WTC11 (cell line): ENCODE results near the gene LSM2. TPM values are rescaled to one million over a fixed set of nuclear protein-coding genes. Genes with fewer than 3 reads are reported as not detected.
"Not testable (repeated sequence)": the region's sequence is repeated elsewhere in the genome, so short reads cannot be mapped to it uniquely, and the experiment has no call there.

Experiments used
- ATAC-seq: fragments of 200-7000 bp; cut with Tn5 transposase; 2 replicates; pipeline ENCODE4 v1.10.0; 2021; ENCODE audit warnings: mild to moderate bottlenecking, moderate library complexity
- CTCF ChIA-PET: fragments of 300-600 bp; sonication (Branson Sonifier 250); formaldehyde crosslinking; loops from one replicate; lab custom pipeline; 2021; ENCODE audit warnings: antibody characterized with exemption; lab: Charles Lee
- POLR2A ChIA-PET: fragments of 350-600 bp; sonication (Branson Sonifier 250); formaldehyde crosslinking; loops from one replicate; lab custom pipeline; 2021; ENCODE audit warnings: antibody characterized with exemption; lab: Charles Lee
- DNase-seq: peaks from one replicate; pipeline ENCODE4 v3.0.0; 2021; ENCODE audit warnings: low spot score
- H3K27ac Mint-ChIP-seq: 2 replicates; pipeline ENCODE4 v1.8.0; 2021; ENCODE audit warnings: mixed read lengths
- H3K27me3 Mint-ChIP-seq: 2 replicates; pipeline ENCODE4 v1.8.0; 2021; ENCODE audit warnings: low read depth, mild to moderate bottlenecking, moderate library complexity, mixed read lengths
- H3K36me3 Mint-ChIP-seq: 2 replicates; pipeline ENCODE4 v1.8.0; 2021; ENCODE audit warnings: mixed read lengths
- H3K4me1 Mint-ChIP-seq: 2 replicates; pipeline ENCODE4 v1.8.0; 2022; ENCODE audit warnings: mixed read lengths
- H3K4me3 Mint-ChIP-seq: 2 replicates; pipeline ENCODE4 v1.8.0; 2021; ENCODE audit warnings: mild to moderate bottlenecking, moderate library complexity, mixed read lengths
- H3K9me3 Mint-ChIP-seq: 2 replicates; pipeline ENCODE4 v1.8.0; 2021; ENCODE audit warnings: mixed read lengths
- ATF1 ChIP-seq: sonication (generic); formaldehyde crosslinking; IDR thresholded peaks from 2 replicates; pipeline ENCODE4 v1.8.1; 2023; ENCODE audit warnings: mild to moderate bottlenecking, moderate library complexity, missing genetic modification reagents
- ATF6 ChIP-seq: sonication (generic); formaldehyde crosslinking; IDR thresholded peaks from 2 replicates; pipeline ENCODE4 v1.8.1; 2023; ENCODE audit warnings: mild to moderate bottlenecking, missing genetic modification reagents
- EMX1 ChIP-seq: fragments of 250-450 bp; sonication (Bioruptor Pico); IDR thresholded peaks from 2 replicates; pipeline ENCODE4 v1.8.0; 2021; ENCODE audit warnings: mild to moderate bottlenecking
- ESRRA ChIP-seq: sonication (generic); formaldehyde crosslinking; IDR thresholded peaks from 2 replicates; pipeline ENCODE4 v1.8.1; 2022; ENCODE audit warnings: mild to moderate bottlenecking, missing genetic modification reagents, borderline replicate concordance
- ETV6 ChIP-seq: sonication (generic); formaldehyde crosslinking; IDR thresholded peaks from 2 replicates; pipeline ENCODE4 v1.8.1; 2022; ENCODE audit warnings: mild to moderate bottlenecking, missing genetic modification reagents
- GRHL2 ChIP-seq: fragments of 250-450 bp; sonication (Bioruptor Pico); IDR thresholded peaks from 2 replicates; pipeline ENCODE4 v1.8.0; 2022; ENCODE audit warnings: mild to moderate bottlenecking, moderate library complexity; ENCODE audit not compliant: insufficient replicate concordance, severe bottlenecking
- total RNA-seq: library from RNA; stranded (reverse); gene quantifications from 3 replicates; pipeline ENCODE4 v1.2.3, GENCODE V29; 2021
- TF ChIP-seq, protein P1 (sequence below): sonication (generic); formaldehyde crosslinking; IDR thresholded peaks from 2 replicates; pipeline ENCODE4 v1.8.1; 2023; ENCODE audit warnings: mild to moderate bottlenecking, missing genetic modification reagents, borderline replicate concordance
- TF ChIP-seq, protein P2 (sequence below): fragments of 250-450 bp; sonication (Bioruptor Pico); IDR thresholded peaks from 2 replicates; pipeline ENCODE4 v1.9.0; 2021; ENCODE audit warnings: mild to moderate bottlenecking, borderline replicate concordance

Gene LSM2
- total RNA-seq, 1 experiment from 2014 or later, result 104 TPM

GRCh38 chr6:31825553-31825952 is 18.8 kb upstream of the LSM2 start:
- no peak for DNase-seq
- ChIA-PET CTCF (interaction anchor here (0.6 to 1.6 kb wide), 2 partner anchors 11 to 143 kb away, joined by 3 to 4 read pairs; no protein-coding TSS in a partner anchor), POLR2A (interaction anchor here (0.6 kb wide), 1 partner anchor 143 kb away, joined by 3 read pairs; no protein-coding TSS in a partner anchor)

GRCh38 chr6:31823592-31824196 is 16.9 kb upstream of the LSM2 start:
- peak overlapping the region; percentile 88 for H3K27ac Mint-ChIP-seq
- not testable (repeated sequence) for ATAC-seq

More at GRCh38 chr6:31825553-31825952, 18.8 kb upstream of the LSM2 start:
- Mint-ChIP-seq H3K4me1 (peaks cover 51% of the 10 kb centered on the region), H3K27ac (peak overlapping the region; percentile 99), H3K4me3 (peak overlapping the region; percentile 75), H3K27me3 (no peaks in the 10 kb centered on the region), H3K36me3 (no peaks in the 10 kb centered on the region), H3K9me3 (no peaks in the 10 kb centered on the region)
- no peak for ATAC-seq
- TF ChIP-seq, protein P1, sequence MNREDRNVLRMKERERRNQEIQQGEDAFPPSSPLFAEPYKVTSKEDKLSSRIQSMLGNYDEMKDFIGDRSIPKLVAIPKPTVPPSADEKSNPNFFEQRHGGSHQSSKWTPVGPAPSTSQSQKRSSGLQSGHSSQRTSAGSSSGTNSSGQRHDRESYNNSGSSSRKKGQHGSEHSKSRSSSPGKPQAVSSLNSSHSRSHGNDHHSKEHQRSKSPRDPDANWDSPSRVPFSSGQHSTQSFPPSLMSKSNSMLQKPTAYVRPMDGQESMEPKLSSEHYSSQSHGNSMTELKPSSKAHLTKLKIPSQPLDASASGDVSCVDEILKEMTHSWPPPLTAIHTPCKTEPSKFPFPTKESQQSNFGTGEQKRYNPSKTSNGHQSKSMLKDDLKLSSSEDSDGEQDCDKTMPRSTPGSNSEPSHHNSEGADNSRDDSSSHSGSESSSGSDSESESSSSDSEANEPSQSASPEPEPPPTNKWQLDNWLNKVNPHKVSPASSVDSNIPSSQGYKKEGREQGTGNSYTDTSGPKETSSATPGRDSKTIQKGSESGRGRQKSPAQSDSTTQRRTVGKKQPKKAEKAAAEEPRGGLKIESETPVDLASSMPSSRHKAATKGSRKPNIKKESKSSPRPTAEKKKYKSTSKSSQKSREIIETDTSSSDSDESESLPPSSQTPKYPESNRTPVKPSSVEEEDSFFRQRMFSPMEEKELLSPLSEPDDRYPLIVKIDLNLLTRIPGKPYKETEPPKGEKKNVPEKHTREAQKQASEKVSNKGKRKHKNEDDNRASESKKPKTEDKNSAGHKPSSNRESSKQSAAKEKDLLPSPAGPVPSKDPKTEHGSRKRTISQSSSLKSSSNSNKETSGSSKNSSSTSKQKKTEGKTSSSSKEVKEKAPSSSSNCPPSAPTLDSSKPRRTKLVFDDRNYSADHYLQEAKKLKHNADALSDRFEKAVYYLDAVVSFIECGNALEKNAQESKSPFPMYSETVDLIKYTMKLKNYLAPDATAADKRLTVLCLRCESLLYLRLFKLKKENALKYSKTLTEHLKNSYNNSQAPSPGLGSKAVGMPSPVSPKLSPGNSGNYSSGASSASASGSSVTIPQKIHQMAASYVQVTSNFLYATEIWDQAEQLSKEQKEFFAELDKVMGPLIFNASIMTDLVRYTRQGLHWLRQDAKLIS (CRISPR knock-in tag), result no peak
- TF ChIP-seq, protein P2, sequence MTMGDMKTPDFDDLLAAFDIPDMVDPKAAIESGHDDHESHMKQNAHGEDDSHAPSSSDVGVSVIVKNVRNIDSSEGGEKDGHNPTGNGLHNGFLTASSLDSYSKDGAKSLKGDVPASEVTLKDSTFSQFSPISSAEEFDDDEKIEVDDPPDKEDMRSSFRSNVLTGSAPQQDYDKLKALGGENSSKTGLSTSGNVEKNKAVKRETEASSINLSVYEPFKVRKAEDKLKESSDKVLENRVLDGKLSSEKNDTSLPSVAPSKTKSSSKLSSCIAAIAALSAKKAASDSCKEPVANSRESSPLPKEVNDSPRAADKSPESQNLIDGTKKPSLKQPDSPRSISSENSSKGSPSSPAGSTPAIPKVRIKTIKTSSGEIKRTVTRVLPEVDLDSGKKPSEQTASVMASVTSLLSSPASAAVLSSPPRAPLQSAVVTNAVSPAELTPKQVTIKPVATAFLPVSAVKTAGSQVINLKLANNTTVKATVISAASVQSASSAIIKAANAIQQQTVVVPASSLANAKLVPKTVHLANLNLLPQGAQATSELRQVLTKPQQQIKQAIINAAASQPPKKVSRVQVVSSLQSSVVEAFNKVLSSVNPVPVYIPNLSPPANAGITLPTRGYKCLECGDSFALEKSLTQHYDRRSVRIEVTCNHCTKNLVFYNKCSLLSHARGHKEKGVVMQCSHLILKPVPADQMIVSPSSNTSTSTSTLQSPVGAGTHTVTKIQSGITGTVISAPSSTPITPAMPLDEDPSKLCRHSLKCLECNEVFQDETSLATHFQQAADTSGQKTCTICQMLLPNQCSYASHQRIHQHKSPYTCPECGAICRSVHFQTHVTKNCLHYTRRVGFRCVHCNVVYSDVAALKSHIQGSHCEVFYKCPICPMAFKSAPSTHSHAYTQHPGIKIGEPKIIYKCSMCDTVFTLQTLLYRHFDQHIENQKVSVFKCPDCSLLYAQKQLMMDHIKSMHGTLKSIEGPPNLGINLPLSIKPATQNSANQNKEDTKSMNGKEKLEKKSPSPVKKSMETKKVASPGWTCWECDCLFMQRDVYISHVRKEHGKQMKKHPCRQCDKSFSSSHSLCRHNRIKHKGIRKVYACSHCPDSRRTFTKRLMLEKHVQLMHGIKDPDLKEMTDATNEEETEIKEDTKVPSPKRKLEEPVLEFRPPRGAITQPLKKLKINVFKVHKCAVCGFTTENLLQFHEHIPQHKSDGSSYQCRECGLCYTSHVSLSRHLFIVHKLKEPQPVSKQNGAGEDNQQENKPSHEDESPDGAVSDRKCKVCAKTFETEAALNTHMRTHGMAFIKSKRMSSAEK, result no peak
- TF ChIP-seq ETV6 (CRISPR knock-in tag), result no peak
- TF ChIP-seq EMX1 (CRISPR knock-in tag), result no peak
- TF ChIP-seq ATF1 (CRISPR knock-in tag), result no peak
- TF ChIP-seq GRHL2 (CRISPR knock-in tag), result no peak
- no peak for TF ChIP-seq ATF6 (CRISPR knock-in tag)
- no peak for TF ChIP-seq ESRRA (CRISPR knock-in tag)

More at GRCh38 chr6:31823592-31824196, 16.9 kb upstream of the LSM2 start:
- H3K27me3 Mint-ChIP-seq, H3K36me3 Mint-ChIP-seq, DNase-seq, POLR2A ChIA-PET, H3K9me3 Mint-ChIP-seq: not testable (repeated sequence)
- CTCF ChIA-PET, result interaction anchor here (1.2 to 1.4 kb wide), 3 partner anchors 28 to 57 kb away, joined by 4 to 6 read pairs (median 5); partner anchors contain the start of gene VARS1
- peak overlapping the region; percentile 39 for H3K4me3 Mint-ChIP-seq
- H3K4me1 Mint-ChIP-seq, result peaks cover 57% of the 10 kb centered on the region
